ENCODE data around the gene PAQR8. TPM values are rescaled to one million over a fixed set of nuclear protein-coding genes. Genes with fewer than 3 reads are reported as not detected.

Gene PAQR8
- total and polyA plus RNA-seq, 4 donors, result 2.5 to 9.3 (median 5.9) TPM

GRCh38 chr6:52365866-52366540 is 4.1 kb downstream of the PAQR8 start:
- DNase-seq, result peak in 2 of 3 donors; percentile 56 to 58
- no peak for ATAC-seq (ENCODE audit: insufficient read depth, low FRiP score)
- Histone ChIP-seq H3K4me1 (ENCODE audit: control insufficient read depth in 5 of 5, insufficient read depth in 5 of 5, low read length in 5 of 5) (peaks cover 0 to 33% (median 5%) of the 10 kb centered on the region in 5 donors), H3K4me3 (no peak overlapping the region), H3K27me3 (ENCODE audit: control insufficient read depth in 3 of 3, insufficient read depth in 3 of 3, low read length in 2 of 3) (no peaks in the 10 kb centered on the region), H3K9ac (ENCODE audit: insufficient read depth in 1 of 2, low read length in 2 of 2) (no peak overlapping the region), H3K36me3 (ENCODE audit: control insufficient read depth in 4 of 4, insufficient read depth in 4 of 4, low read length in 4 of 4) (peaks cover 0 to 2% (median 0%) of the 10 kb centered on the region in 4 donors), H3K9me3 (ENCODE audit: control insufficient read depth in 4 of 4, insufficient read depth in 3 of 4, low read length in 3 of 4) (no peaks in the 10 kb centered on the region), H3K27ac (ENCODE audit: low read depth in 1 of 2, low read length in 1 of 2) (no peak overlapping the region)
- 46 to 76% methylated on average over 3 of the region's 3 CpGs for WGBS, 2 donors
- TF ChIP-seq CTCF (IDR thresholded peaks at IDR 0.05; ENCODE audit: control extremely low read depth, extremely low read depth), result no peak

- Histone ChIP-seq H3K4me3 (no peak overlapping the region), H3K9me3 (ENCODE audit: control insufficient read depth in 4 of 4, insufficient read depth in 3 of 4, low read length in 3 of 4) (no peaks in the 10 kb centered on the region), H3K9ac (ENCODE audit: insufficient read depth in 1 of 2, low read length in 2 of 2) (no peak overlapping the region), H3K27me3 (ENCODE audit: control insufficient read depth in 3 of 3, insufficient read depth in 3 of 3, low read length in 2 of 3) (no peaks in the 10 kb centered on the region), H3K27ac (ENCODE audit: low read depth in 1 of 2, low read length in 1 of 2) (no peak overlapping the region), H3K36me3 (ENCODE audit: control insufficient read depth in 4 of 4, insufficient read depth in 4 of 4, low read length in 4 of 4) (peaks cover 0 to 2% (median 0%) of the 10 kb centered on the region in 4 donors), H3K4me1 (ENCODE audit: control insufficient read depth in 5 of 5, insufficient read depth in 5 of 5, low read length in 5 of 5) (peaks cover 0 to 34% (median 13%) of the 10 kb centered on the region in 5 donors)
- no peak for TF ChIP-seq CTCF (IDR thresholded peaks at IDR 0.05; ENCODE audit: control extremely low read depth, extremely low read depth)
- DNase-seq (no peak), ATAC-seq (ENCODE audit: insufficient read depth, low FRiP score) (no peak)
- 88 to 91% methylated on average over 6 of the region's 6 CpGs for WGBS, 2 donors
Measured at GRCh38 chr6:52368002-52368401, 6.1 kb downstream of the PAQR8 start.

GRCh38 chr6:52369234-52369633 is 7.3 kb downstream of the PAQR8 start:
- no peak overlapping the region for H3K9ac ChIP-seq (ENCODE audit: insufficient read depth in 1 of 2, low read length in 2 of 2)
- H3K4me3 ChIP-seq, result no peak overlapping the region
- no peaks in the 10 kb centered on the region for H3K9me3 ChIP-seq (ENCODE audit: control insufficient read depth in 4 of 4, insufficient read depth in 3 of 4, low read length in 3 of 4)
- 76 to 87% methylated on average over 2 of the region's 2 CpGs for WGBS, 2 donors
- no peak for ATAC-seq (ENCODE audit: insufficient read depth, low FRiP score)
- H3K27me3 ChIP-seq (ENCODE audit: control insufficient read depth in 3 of 3, insufficient read depth in 3 of 3, low read length in 2 of 3), result no peaks in the 10 kb centered on the region
- H3K27ac ChIP-seq (ENCODE audit: low read depth in 1 of 2, low read length in 1 of 2), result no peak overlapping the region
- no peak for DNase-seq
- no peak for TF ChIP-seq CTCF (IDR thresholded peaks at IDR 0.05; ENCODE audit: control extremely low read depth, extremely low read depth)
- H3K4me1 ChIP-seq (ENCODE audit: control insufficient read depth in 5 of 5, insufficient read depth in 5 of 5, low read length in 5 of 5), result peaks cover 0 to 23% (median 9%) of the 10 kb centered on the region in 5 donors
- peaks cover 0 to 2% (median 0%) of the 10 kb centered on the region in 4 donors for H3K36me3 ChIP-seq (ENCODE audit: control insufficient read depth in 4 of 4, insufficient read depth in 4 of 4, low read length in 4 of 4)
